ENCODE results near the gene SYT15.

The SYT15 gene

DNA sequence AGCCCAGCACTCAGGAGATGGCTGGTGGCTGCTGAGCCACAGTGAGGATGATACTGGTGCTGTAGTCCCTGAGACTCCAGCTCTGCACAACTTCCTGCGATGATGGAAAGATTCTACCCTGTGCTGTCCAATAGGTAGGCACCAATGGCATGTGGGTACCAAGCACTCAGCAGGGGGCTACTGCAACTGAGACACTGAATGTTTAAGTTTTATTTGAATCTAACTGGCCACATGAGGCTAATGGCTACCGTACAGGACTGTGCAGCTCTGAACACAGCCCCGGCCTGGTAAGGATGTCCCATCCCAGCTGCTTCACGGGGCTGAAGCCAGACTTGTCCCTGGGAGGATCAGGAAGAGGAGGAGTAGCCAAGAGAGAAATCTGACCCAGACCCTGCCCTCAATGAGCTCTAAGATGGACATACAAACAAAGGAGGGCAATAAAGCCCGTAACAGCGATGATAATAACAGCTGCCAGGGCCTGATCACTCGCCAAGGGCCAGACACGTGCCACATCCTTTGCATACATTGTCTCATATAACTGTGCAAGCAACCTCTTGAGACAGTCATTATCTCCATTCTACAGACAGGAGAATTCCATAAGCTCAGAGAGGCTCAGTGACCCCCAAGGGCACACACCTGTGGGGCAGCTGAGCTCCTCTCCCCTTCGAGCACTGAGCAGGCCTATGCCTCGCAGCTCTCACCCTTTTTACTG is 26.2 kb upstream of the SYT15 start:
- H3K36me3 ChIP-seq (ENCODE audit: control insufficient read depth, low read length), result no peaks in the 10 kb centered on the region
- no peak overlapping the region for H3K4me3 ChIP-seq (ENCODE audit: low read length)
- H3K27ac ChIP-seq (ENCODE audit: low read depth, low read length), result no peak overlapping the region
- no peaks in the 10 kb centered on the region; the same call in 1 of the 2 replicates for H4K20me1 ChIP-seq (ENCODE audit: control insufficient read depth, insufficient read depth, low read depth, low read length)
- no peak overlapping the region for H3K4me2 ChIP-seq (ENCODE audit: low read length)
- no peaks in the 10 kb centered on the region for H3K27me3 ChIP-seq (ENCODE audit: control insufficient read depth, low read length)
- H3K9me3 ChIP-seq (ENCODE audit: control insufficient read depth, insufficient read depth, low read length), result no peaks in the 10 kb centered on the region
- no peaks in the 10 kb centered on the region for H3F3A ChIP-seq (ENCODE audit: control insufficient read depth, insufficient read depth)
- no peaks in the 10 kb centered on the region for H3K79me2 ChIP-seq (ENCODE audit: control insufficient read depth, low read length)
- H3K9me2 ChIP-seq (replicated peaks; ENCODE audit: control insufficient read depth, low read length), result no peaks in the 10 kb centered on the region
- H3K4me1 ChIP-seq (ENCODE audit: control insufficient read depth, low read length), result no peaks in the 10 kb centered on the region
- TF ChIP-seq CTCF (IDR thresholded peaks at IDR 0.05; ENCODE audit: low read depth, low read length, poor library complexity, severe bottlenecking), result no peak
- TF ChIP-seq EZH2phosphoT487 (IDR thresholded peaks at IDR 0.05; ENCODE audit: borderline replicate concordance, low read length), result no peak

DNA sequence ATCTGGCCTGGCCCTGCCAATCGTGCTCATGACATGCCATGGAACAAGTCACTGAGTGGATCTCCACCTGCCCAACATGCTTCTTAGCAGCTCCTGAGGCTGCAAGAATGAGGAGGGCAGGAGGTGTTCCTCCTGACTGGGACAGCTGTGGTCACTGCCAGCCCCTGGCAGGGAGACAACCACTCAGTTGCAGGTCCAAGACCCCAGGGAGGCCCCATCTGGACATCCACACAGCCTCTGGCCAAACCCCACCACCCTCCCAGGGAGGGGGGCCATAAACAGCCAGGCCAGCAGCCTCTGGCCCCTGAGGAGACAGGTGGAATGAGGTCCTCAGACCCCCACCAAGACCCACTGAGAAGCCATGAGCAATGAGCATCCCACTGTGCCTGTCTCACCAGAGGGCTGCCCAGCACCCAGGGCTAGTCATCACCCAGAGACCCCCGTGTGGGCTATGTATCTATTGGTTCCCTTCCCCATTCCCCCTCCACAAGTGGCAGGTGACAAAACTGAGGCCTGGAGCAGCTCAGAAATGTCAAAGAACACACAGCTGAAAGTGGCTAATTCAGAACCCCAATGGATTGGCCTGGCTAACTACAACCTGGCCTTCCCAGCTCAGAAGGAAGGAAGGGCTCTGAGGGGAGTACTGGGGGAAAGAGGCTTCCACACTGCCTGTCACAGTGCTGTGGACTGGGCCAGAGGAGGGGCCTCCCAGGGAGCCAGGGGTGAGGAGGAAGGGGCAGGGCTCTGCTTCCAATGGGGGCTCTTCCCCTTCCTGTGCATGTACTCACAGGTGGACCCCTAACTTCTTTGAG is 25.5 kb upstream of the SYT15 start:
- Histone ChIP-seq H3K27ac (ENCODE audit: low read depth, low read length) (no peak overlapping the region), H3K9me2 (replicated peaks; ENCODE audit: control insufficient read depth, low read length) (no peaks in the 10 kb centered on the region), H3K4me2 (ENCODE audit: low read length) (no peak overlapping the region)

GRCh38 chr10:46554166-46554781 is 24.7 kb upstream of the SYT15 start:
- no peaks in the 10 kb centered on the region for H3K9me3 ChIP-seq (ENCODE audit: control insufficient read depth, insufficient read depth, low read length)
- H3K36me3 ChIP-seq (ENCODE audit: control insufficient read depth, low read length), result no peaks in the 10 kb centered on the region
- no peaks in the 10 kb centered on the region; the same call in 1 of the 2 replicates for H4K20me1 ChIP-seq (ENCODE audit: control insufficient read depth, insufficient read depth, low read depth, low read length)
- no peaks in the 10 kb centered on the region for H3K27me3 ChIP-seq (ENCODE audit: control insufficient read depth, low read length)
- H3F3A ChIP-seq (ENCODE audit: control insufficient read depth, insufficient read depth), result no peaks in the 10 kb centered on the region
- TF ChIP-seq EZH2phosphoT487 (IDR thresholded peaks at IDR 0.05; ENCODE audit: borderline replicate concordance, low read length) (no peak), CTCF (IDR thresholded peaks at IDR 0.05; ENCODE audit: low read depth, low read length, poor library complexity, severe bottlenecking) (no peak)
- no peak overlapping the region for H3K4me2 ChIP-seq (ENCODE audit: low read length)
- no peak overlapping the region for H3K4me3 ChIP-seq (ENCODE audit: low read length)
- H3K9me2 ChIP-seq (replicated peaks; ENCODE audit: control insufficient read depth, low read length), result no peaks in the 10 kb centered on the region
- H3K79me2 ChIP-seq (ENCODE audit: control insufficient read depth, low read length), result no peaks in the 10 kb centered on the region
- no peak overlapping the region for H3K27ac ChIP-seq (ENCODE audit: low read depth, low read length)
- H3K4me1 ChIP-seq (ENCODE audit: control insufficient read depth, low read length), result no peaks in the 10 kb centered on the region

More for the DNA sequence above, 25.5 kb upstream of the SYT15 start:
- TF ChIP-seq EZH2phosphoT487 (IDR thresholded peaks at IDR 0.05; ENCODE audit: borderline replicate concordance, low read length), result no peak
- TF ChIP-seq CTCF (IDR thresholded peaks at IDR 0.05; ENCODE audit: low read depth, low read length, poor library complexity, severe bottlenecking), result no peak
- Histone ChIP-seq H3F3A (ENCODE audit: control insufficient read depth, insufficient read depth) (no peaks in the 10 kb centered on the region), H4K20me1 (ENCODE audit: control insufficient read depth, insufficient read depth, low read depth, low read length) (no peaks in the 10 kb centered on the region; the same call in 1 of the 2 replicates), H3K4me1 (ENCODE audit: control insufficient read depth, low read length) (no peaks in the 10 kb centered on the region), H3K4me3 (ENCODE audit: low read length) (no peak overlapping the region), H3K79me2 (ENCODE audit: control insufficient read depth, low read length) (no peaks in the 10 kb centered on the region), H3K27me3 (ENCODE audit: control insufficient read depth, low read length) (no peaks in the 10 kb centered on the region), H3K36me3 (ENCODE audit: control insufficient read depth, low read length) (no peaks in the 10 kb centered on the region), H3K9me3 (ENCODE audit: control insufficient read depth, insufficient read depth, low read length) (no peaks in the 10 kb centered on the region)
